HCT116 (cell line): Measurements from ENCODE around the gene OR11G2. TPM values are rescaled to one million over a fixed set of nuclear protein-coding genes. Genes with fewer than 3 reads are reported as not detected.

ENCODE experiments used
- ATAC-seq: fragments of 200-7000 bp; cut with Tn5 transposase; 2 replicates; pipeline ENCODE4 v1.9.1; 2020; ENCODE audit warnings: mild to moderate bottlenecking, moderate library complexity
- Bru-seq: library from RNA; stranded (reverse); fragments of 400-500 nt; gene quantifications from one replicate; lab custom pipeline; 2021; lab: Mats Ljungman, UMichigan
- BruChase-seq, 2 experiments: library from RNA; stranded (reverse); fragments of 400-500 nt; gene quantifications; one replicate each; lab custom pipeline; 2021; lab: Mats Ljungman, UMichigan
- BruUV-seq: library from RNA; stranded (reverse); fragments of 400-500 nt; replicated peaks from 2 replicates; lab custom pipeline; 2021; lab: Mats Ljungman, UMichigan
- CTCF ChIA-PET: fragments of 300-600 bp; sonication (Branson Sonifier 250); formaldehyde crosslinking; loops from one replicate; lab custom pipeline; 2021; ENCODE audit warnings: antibody characterized with exemption; lab: Charles Lee
- POLR2A ChIA-PET: fragments of 300-600, 350-600 bp; sonication (Branson Sonifier 250); formaldehyde crosslinking; loops from one replicate; lab custom pipeline; 2021; ENCODE audit warnings: antibody characterized with exemption; lab: Charles Lee
- RAD21 ChIA-PET, 2 experiments: fragments of 300-600 bp; sonication (Branson Sonifier 250); formaldehyde crosslinking; loops; one replicate each; lab custom pipeline; 2023; ENCODE audit warnings: low total read pairs in 2 of 2; ENCODE audit not compliant: uncharacterized antibody in 2 of 2, unreplicated experiment in 2 of 2, low non-redundant PET in 1 of 2; lab: Charles Lee
- DNase-seq: peaks from one replicate; pipeline ENCODE4 v3.0.0-alpha.2; 2010; ENCODE audit warnings: low read depth, low spot score
- H2AFZ ChIP-seq: fragments of 200-600 bp; shearing (Covaris generic), sonication (generic); 2 replicates; pipeline ENCODE4 v1.6.1; 2017; ENCODE audit warnings: low read depth, mixed run types, mixed read lengths, antibody characterized with exemption, low read length; ENCODE audit not compliant: poor library complexity, severe bottlenecking
- H3K27ac ChIP-seq: 2 replicates; pipeline ENCODE4 v1.5.1; 2012; ENCODE audit warnings: low read depth, low read length
- H3K27me3 ChIP-seq: fragments of 200-600 bp; sonication (generic); 2 replicates; pipeline ENCODE4 v1.6.1; 2016; ENCODE audit warnings: mixed run types, low read length, mixed read lengths; ENCODE audit not compliant: insufficient read depth
- H3K36me3 ChIP-seq, 2 experiments: fragments of 200-500 bp in 1 of 2; fragments of 200-600 bp in 1 of 2; sonication (Bioruptor generic) in 1 of 2; sonication (generic) in 1 of 2; 2 replicates each; pipeline versions ENCODE4 v1.5.1 to v1.6.1; 2014 to 2016; ENCODE audit warnings: low read length in 2 of 2, inconsistent platforms in 1 of 2, mixed read lengths in 1 of 2, mixed run types in 1 of 2; ENCODE audit not compliant: insufficient read depth in 2 of 2, control insufficient read depth in 1 of 2
- H3K4me1 ChIP-seq, 2 experiments: fragments of 200-600 bp in 1 of 2; sonication (generic) in 1 of 2; 2 replicates each; pipeline versions ENCODE4 v1.5.1 to v1.6.1; 2012 to 2017; ENCODE audit warnings: low read length in 2 of 2, inconsistent platforms in 1 of 2, mild to moderate bottlenecking in 1 of 2, mixed read lengths in 1 of 2, mixed run types in 1 of 2, moderate library complexity in 1 of 2; ENCODE audit not compliant: insufficient read depth in 2 of 2, control insufficient read depth in 1 of 2
- H3K4me2 ChIP-seq: fragments of 200-600 bp; sonication (generic); 2 replicates; pipeline ENCODE4 v1.6.1; 2017; ENCODE audit warnings: mixed run types, low read length, mixed read lengths
- H3K4me3 ChIP-seq, 2 experiments: fragments of 200-600 bp in 1 of 2; sonication (generic) in 1 of 2; replicated peaks in 1 of 2; 2 replicates each; pipeline ENCODE4 v1.5.1; 2011 to 2016; ENCODE audit warnings: low read length in 2 of 2, control low read depth in 1 of 2, low read depth in 1 of 2, mild to moderate bottlenecking in 1 of 2, mixed read lengths in 1 of 2, mixed run types in 1 of 2
- H3K79me2 ChIP-seq: fragments of 200-600 bp; sonication (generic); 2 replicates; pipeline ENCODE4 v1.6.1; 2017; ENCODE audit warnings: mild to moderate bottlenecking, mixed run types, low read length, moderate library complexity, mixed read lengths; ENCODE audit not compliant: insufficient read depth
- H3K9ac ChIP-seq: fragments of 200-600 bp; sonication (generic); 2 replicates; pipeline ENCODE4 v1.6.1; 2016; ENCODE audit warnings: low read length, mixed read lengths
- H3K9me2 ChIP-seq: fragments of 200-600 bp; sonication (generic), shearing (Covaris generic); 2 replicates; pipeline ENCODE4 v1.6.1; 2017; ENCODE audit warnings: mixed run types, mild to moderate bottlenecking, moderate library complexity; ENCODE audit not compliant: insufficient read depth
- H3K9me3 ChIP-seq, 2 experiments: fragments of 200-500 bp in 1 of 2; fragments of 200-600 bp in 1 of 2; sonication (Bioruptor generic) in 1 of 2; sonication (generic) in 1 of 2; 2 replicates each; pipeline ENCODE4 v1.6.1; 2014 to 2017; ENCODE audit warnings: low read length in 2 of 2, mixed read lengths in 2 of 2, inconsistent platforms in 1 of 2, low read depth in 1 of 2, mild to moderate bottlenecking in 1 of 2, mixed run types in 1 of 2, moderate library complexity in 1 of 2; ENCODE audit not compliant: control insufficient read depth in 1 of 2, insufficient read depth in 1 of 2
- H4K20me1 ChIP-seq: fragments of 200-600 bp; sonication (generic), shearing (Covaris generic); 2 replicates; pipeline ENCODE4 v1.6.1; 2017; ENCODE audit warnings: mixed run types, mild to moderate bottlenecking, moderate library complexity; ENCODE audit not compliant: insufficient read depth
- ATF3 ChIP-seq: IDR thresholded peaks from 2 replicates; pipeline ENCODE4 v1.6.1; 2012
- EZH2phosphoT487 ChIP-seq: fragments of 200-600 bp; IDR thresholded peaks from 2 replicates; pipeline ENCODE4 v1.6.1; 2018; ENCODE audit warnings: antibody characterized with exemption, borderline replicate concordance
- FOSL1 ChIP-seq: IDR thresholded peaks from 2 replicates; pipeline ENCODE4 v1.6.1; 2012; ENCODE audit warnings: low read depth
- JUND ChIP-seq: IDR thresholded peaks from 2 replicates; pipeline ENCODE4 v1.6.1; 2012
- POLR2A ChIP-seq: IDR thresholded peaks from 2 replicates; pipeline ENCODE4 v1.7.0; 2011; ENCODE audit warnings: borderline replicate concordance; ENCODE audit not compliant: insufficient read depth, insufficient read length; ENCODE audit errors: extremely low read depth
- SIN3A ChIP-seq: IDR thresholded peaks from 2 replicates; pipeline ENCODE4 v1.6.1; 2012; ENCODE audit warnings: low read depth
- SRF ChIP-seq: IDR thresholded peaks from 2 replicates; pipeline ENCODE4 v1.6.1; 2012; ENCODE audit warnings: low read depth
- YY1 ChIP-seq: IDR thresholded peaks from 2 replicates; pipeline ENCODE4 v1.6.1; 2011; ENCODE audit warnings: low read length, low read depth, moderate library complexity, mild to moderate bottlenecking; ENCODE audit not compliant: insufficient replicate concordance; ENCODE audit errors: extremely low read depth
- ZNF274 ChIP-seq: fragments of 200-500 bp; sonication (Bioruptor generic); IDR thresholded peaks from 2 replicates; pipeline ENCODE4 v1.6.1; 2014; ENCODE audit warnings: mild to moderate bottlenecking, low read depth, low read length, inconsistent platforms
- intact Hi-C: fragments of 100-400 bp; cut with micrococcal nuclease; formaldehyde crosslinking; loops from 2 replicates; pipeline ENCODE4 v1.10.0; 2022
- long read RNA-seq: library from polyadenylated mRNA; unstranded; transcript quantifications from one replicate; pipeline ENCODE4 v2.0.0, GENCODE V29; 2021; ENCODE audit not compliant: unreplicated experiment
- polyA plus RNA-seq: library from polyadenylated mRNA; unstranded; fragments of >200 nt; gene quantifications from 2 replicates; pipeline ENCODE4 v1.2.1, GENCODE V29; 2012; ENCODE audit warnings: missing spikeins
- total RNA-seq: library from RNA; stranded (reverse); gene quantifications from one replicate; pipeline ENCODE4 v1.2.1, GENCODE V29; 2021; ENCODE audit not compliant: unreplicated experiment
- TF ChIP-seq, protein P1 (sequence below), 3 experiments: fragments of 200-600 bp in 1 of 3; sonication (generic) in 1 of 3; IDR thresholded peaks in 2 of 3; conservative IDR thresholded peaks in 1 of 3; 2 replicates each; pipeline ENCODE4 v1.5.1; 2012 to 2017; ENCODE audit warnings: low read depth in 2 of 3, low read length in 2 of 3, antibody characterized with exemption in 1 of 3, borderline replicate concordance in 1 of 3, control low read depth in 1 of 3, mild to moderate bottlenecking in 1 of 3, mixed read lengths in 1 of 3, mixed run types in 1 of 3, moderate library complexity in 1 of 3; ENCODE audit not compliant: insufficient read depth in 1 of 3

The OR11G2 gene, protein sequence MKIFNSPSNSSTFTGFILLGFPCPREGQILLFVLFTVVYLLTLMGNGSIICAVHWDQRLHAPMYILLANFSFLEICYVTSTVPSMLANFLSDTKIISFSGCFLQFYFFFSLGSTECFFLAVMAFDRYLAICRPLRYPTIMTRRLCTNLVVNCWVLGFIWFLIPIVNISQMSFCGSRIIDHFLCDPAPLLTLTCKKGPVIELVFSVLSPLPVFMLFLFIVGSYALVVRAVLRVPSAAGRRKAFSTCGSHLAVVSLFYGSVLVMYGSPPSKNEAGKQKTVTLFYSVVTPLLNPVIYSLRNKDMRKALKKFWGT
- total RNA-seq (not detected), Bru-seq, nascent RNA (not detected), BruChase-seq, experiment 1, labeled RNA remaining after a 6-hour chase (not detected), BruChase-seq, experiment 2, labeled RNA remaining after a 2-hour chase (not detected)
- not detected in 2 replicates for polyA plus RNA-seq
- long read RNA-seq: 0 reads

- ChIA-PET CTCF (no interaction called here), POLR2A (no interaction called here), RAD21 (no interaction called here)
- BruUV-seq: no TSS peak
- DNase-seq: no peak
- H3K27me3 ChIP-seq: peaks cover 10% of the 10 kb centered on the region; the same call in 1 of the 2 replicates
- H4K20me1 ChIP-seq: no peaks in the 10 kb centered on the region
- H3K4me3 ChIP-seq: no peak within 1 kb of the TSS
- H3K9ac ChIP-seq: no peak within 1 kb of the TSS
- no peaks in the 10 kb centered on the region for H3K79me2 ChIP-seq
- no peak within 1 kb of the TSS for H3K4me2 ChIP-seq
- no peaks in the 10 kb centered on the region for H3K4me1 ChIP-seq
- H3K27ac ChIP-seq: no peak within 1 kb of the TSS
- H3K9me3 ChIP-seq: no peaks in the 10 kb centered on the region
- intact Hi-C loops: no loop called here
- H2AFZ ChIP-seq: no peak within 1 kb of the TSS
- no peaks in the 10 kb centered on the region for H3K9me2 ChIP-seq
- TF ChIP-seq POLR2A: no peak
- no peak for TF ChIP-seq SIN3A
- TF ChIP-seq JUND: no peak
- TF ChIP-seq SRF: no peak
- no peak for TF ChIP-seq ZNF274
- no peak for TF ChIP-seq FOSL1
- TF ChIP-seq ATF3: no peak
- no peak for TF ChIP-seq EZH2phosphoT487
- ATAC-seq: no peak
- no peaks in the 10 kb centered on the region for H3K36me3 ChIP-seq
Observed at GRCh38 chr14:20190596-20190995, at the start of gene OR11G2. Gene OR11G2 (plus strand): TSS chr14:20190896. CDS start chr14:20197438, 6,542 bp downstream.

- Histone ChIP-seq H3K36me3 (no peaks in the 10 kb centered on the region), H3K27me3 (no peaks in the 10 kb centered on the region), H3K27ac (no peak overlapping the region), H3K9me3 (no peaks in the 10 kb centered on the region), H2AFZ (no peak overlapping the region), H3K9ac (no peak overlapping the region), H3K4me1 (no peaks in the 10 kb centered on the region), H3K4me3 (no peak overlapping the region), H3K9me2 (no peaks in the 10 kb centered on the region), H4K20me1 (no peaks in the 10 kb centered on the region), H3K4me2 (no peak overlapping the region), H3K79me2 (no peaks in the 10 kb centered on the region)
- ATAC-seq: peak; percentile 60; the same call in 1 of the 2 replicates
- RAD21 ChIA-PET: no interaction called here
- DNase-seq: no peak
- intact Hi-C loops: no loop called here
- CTCF ChIA-PET: no interaction called here
- POLR2A ChIA-PET: no interaction called here
- BruUV-seq: no TSS peak
- no peak for TF ChIP-seq YY1
- TF ChIP-seq, protein P1, sequence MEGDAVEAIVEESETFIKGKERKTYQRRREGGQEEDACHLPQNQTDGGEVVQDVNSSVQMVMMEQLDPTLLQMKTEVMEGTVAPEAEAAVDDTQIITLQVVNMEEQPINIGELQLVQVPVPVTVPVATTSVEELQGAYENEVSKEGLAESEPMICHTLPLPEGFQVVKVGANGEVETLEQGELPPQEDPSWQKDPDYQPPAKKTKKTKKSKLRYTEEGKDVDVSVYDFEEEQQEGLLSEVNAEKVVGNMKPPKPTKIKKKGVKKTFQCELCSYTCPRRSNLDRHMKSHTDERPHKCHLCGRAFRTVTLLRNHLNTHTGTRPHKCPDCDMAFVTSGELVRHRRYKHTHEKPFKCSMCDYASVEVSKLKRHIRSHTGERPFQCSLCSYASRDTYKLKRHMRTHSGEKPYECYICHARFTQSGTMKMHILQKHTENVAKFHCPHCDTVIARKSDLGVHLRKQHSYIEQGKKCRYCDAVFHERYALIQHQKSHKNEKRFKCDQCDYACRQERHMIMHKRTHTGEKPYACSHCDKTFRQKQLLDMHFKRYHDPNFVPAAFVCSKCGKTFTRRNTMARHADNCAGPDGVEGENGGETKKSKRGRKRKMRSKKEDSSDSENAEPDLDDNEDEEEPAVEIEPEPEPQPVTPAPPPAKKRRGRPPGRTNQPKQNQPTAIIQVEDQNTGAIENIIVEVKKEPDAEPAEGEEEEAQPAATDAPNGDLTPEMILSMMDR (IDR thresholded peaks at IDR 0.05 in 2 of 3, conservative IDR thresholded peaks at IDR 0.05 in 1 of 3; ENCODE audit: borderline replicate concordance in 1 of 3, insufficient read depth in 1 of 3, low read depth in 2 of 3, low read length in 2 of 3): peak in 2 of 3 experiments; percentile 16 to 36; a peak in 3 of 6 replicates
Observed at GRCh38 chr14:20143911-20144310, 46.8 kb upstream of the OR11G2 start.
